T1000 (cell line): ENCODE results near the gene CD82.

ENCODE experiments used
- DNase-seq: peaks from one replicate; lab custom pipeline; 2025; ENCODE audit warnings: mixed read lengths; lab: John Stamatoyannopoulos, UW

CD82 gene

GRCh38 chr11:44575962-44576361 is 10.5 kb downstream of the CD82 start:
- no peak for DNase-seq

GRCh38 chr11:44576656-44577055 is 11.2 kb downstream of the CD82 start:
- no peak for DNase-seq

GRCh38 chr11:44577231-44577830 is 11.9 kb downstream of the CD82 start:
- DNase-seq, result no peak

GRCh38 chr11:44578279-44578678 is 12.8 kb downstream of the CD82 start:
- DNase-seq, result no peak

GRCh38 chr11:44579302-44579761 is 13.9 kb downstream of the CD82 start:
- DNase-seq, result no peak

- DNase-seq, result no peak
Observed at GRCh38 chr11:44580701-44581100, 15.2 kb downstream of the CD82 start.

GRCh38 chr11:44581246-44581645 is 15.8 kb downstream of the CD82 start:
- no peak for DNase-seq

- DNase-seq, result no peak
Observed at GRCh38 chr11:44582641-44583352, 17.3 kb downstream of the CD82 start.

GRCh38 chr11:44583353-44583669 is 17.8 kb downstream of the CD82 start:
- no peak for DNase-seq

- DNase-seq, result no peak
Observed at GRCh38 chr11:44585421-44585820, 20.0 kb downstream of the CD82 start.

GRCh38 chr11:44589301-44589700 is 23.8 kb downstream of the CD82 start:
- DNase-seq, result no peak

- no peak for DNase-seq
Observed at GRCh38 chr11:44590769-44591168, 25.3 kb downstream of the CD82 start.

GRCh38 chr11:44591557-44591956 is 26.1 kb downstream of the CD82 start:
- no peak for DNase-seq

GRCh38 chr11:44592125-44592940 is 26.9 kb downstream of the CD82 start:
- no peak for DNase-seq

GRCh38 chr11:44593251-44593650 is 27.8 kb downstream of the CD82 start:
- DNase-seq, result no peak

GRCh38 chr11:44595006-44595405 is 29.5 kb downstream of the CD82 start:
- no peak for DNase-seq

GRCh38 chr11:44595964-44596381 is 30.5 kb downstream of the CD82 start:
- DNase-seq, result no peak

GRCh38 chr11:44596525-44597276 is 31.2 kb downstream of the CD82 start:
- DNase-seq, result no peak

- DNase-seq, result no peak
Observed at GRCh38 chr11:44597358-44598012, 32.0 kb downstream of the CD82 start.

GRCh38 chr11:44598831-44599230 is 33.4 kb downstream of the CD82 start:
- DNase-seq, result no peak

GRCh38 chr11:44600261-44600660 is 34.8 kb downstream of the CD82 start:
- DNase-seq, result no peak
